Fibroblast of lung (primary cell): ENCODE results near the gene CES5A. TPM values are rescaled to one million over a fixed set of nuclear protein-coding genes. Genes with fewer than 3 reads are reported as not detected.

Source experiments
- DNase-seq, 2 donors: peaks; one replicate each; pipeline versions ENCODE4 v3.0.0 to v3.0.0-alpha.2; 2010; ENCODE audit warnings: low read depth in 2 of 2
- H2AFZ ChIP-seq: 2 replicates; pipeline ENCODE4 v1.5.1; 2012; ENCODE audit warnings: low read length, control low read depth, inconsistent platforms
- H3K27ac ChIP-seq: 2 replicates; pipeline ENCODE4 v1.5.1; 2011; ENCODE audit warnings: low read length, control low read depth; ENCODE audit not compliant: insufficient read depth
- H3K27me3 ChIP-seq: 2 replicates; pipeline ENCODE4 v1.5.1; 2011; ENCODE audit warnings: mild to moderate bottlenecking, low read length; ENCODE audit not compliant: control insufficient read depth, insufficient read depth
- H3K36me3 ChIP-seq: 2 replicates; pipeline ENCODE4 v1.5.1; 2011; ENCODE audit warnings: low read length; ENCODE audit not compliant: control insufficient read depth, insufficient read depth
- H3K4me1 ChIP-seq: 2 replicates; pipeline ENCODE4 v1.5.1; 2011; ENCODE audit warnings: low read length; ENCODE audit not compliant: control insufficient read depth, insufficient read depth; ENCODE audit errors: extremely low read depth
- H3K4me2 ChIP-seq: 2 replicates; pipeline ENCODE4 v1.5.1; 2011; ENCODE audit warnings: low read length, control low read depth; ENCODE audit not compliant: insufficient read depth; ENCODE audit errors: extremely low read depth
- H3K4me3 ChIP-seq, 4 experiments: fragments of 200-600 bp in 1 of 4; sonication (generic) in 1 of 4; replicated peaks in 1 of 4; 2 replicates each; pipeline ENCODE4 v1.5.1; 2011 to 2016; ENCODE audit warnings: low read length in 4 of 4, low read depth in 3 of 4, mild to moderate bottlenecking in 3 of 4, control low read depth in 2 of 4, inconsistent platforms in 1 of 4, mixed read lengths in 1 of 4; ENCODE audit not compliant: insufficient read depth in 1 of 4; ENCODE audit errors: control extremely low read depth in 1 of 4
- H3K79me2 ChIP-seq: 2 replicates; pipeline ENCODE4 v1.5.1; 2012; ENCODE audit warnings: mild to moderate bottlenecking, low read length, inconsistent platforms; ENCODE audit not compliant: control insufficient read depth, insufficient read depth
- H3K9ac ChIP-seq: 2 replicates; pipeline ENCODE4 v1.5.1; 2011; ENCODE audit warnings: mild to moderate bottlenecking, low read length, control low read depth; ENCODE audit not compliant: insufficient read depth
- H3K9me3 ChIP-seq: 2 replicates; pipeline ENCODE4 v1.5.1; 2012; ENCODE audit warnings: low read depth, low read length; ENCODE audit not compliant: control insufficient read depth, insufficient read depth
- H4K20me1 ChIP-seq: 2 replicates; pipeline ENCODE4 v1.5.1; 2011; ENCODE audit warnings: low read length; ENCODE audit not compliant: control insufficient read depth, insufficient read depth; ENCODE audit errors: extremely low read depth
- EZH2 ChIP-seq: IDR thresholded peaks from 2 replicates; pipeline ENCODE4 v1.5.1; 2012; ENCODE audit warnings: low read length, control low read depth, mild to moderate bottlenecking; ENCODE audit errors: missing control alignments
- polyA plus RNA-seq, 2 donors: library from polyadenylated mRNA; depleted of rRNA in 1 of 2; stranded (reverse) in 1 of 2; unstranded in 1 of 2; fragments of >200 nt; gene quantifications; 2 replicates each; pipeline ENCODE4 v1.2.1, GENCODE V29; 2011 to 2012; ENCODE audit warnings: missing spikeins in 1 of 2
- total RNA-seq: library from RNA; depleted of rRNA; stranded (reverse); fragments of >200 nt; gene quantifications from 2 replicates; pipeline ENCODE4 v1.2.1, GENCODE V29; 2014
- TF ChIP-seq, protein P1 (sequence below), 2 donors: IDR thresholded peaks in 1 of 2; conservative IDR thresholded peaks in 1 of 2; 1 replicate in 1 of 2; 2 replicates in 1 of 2; pipeline ENCODE4 v1.5.1; 2011 to 2012; ENCODE audit warnings: low read length in 2 of 2, control low read depth in 1 of 2, inconsistent platforms in 1 of 2, low read depth in 1 of 2, mild to moderate bottlenecking in 1 of 2

CES5A gene
- total and polyA plus RNA-seq, 2 donors (not counting 1 experiment from before 2014, with no cell fraction given): not detected

DNA sequence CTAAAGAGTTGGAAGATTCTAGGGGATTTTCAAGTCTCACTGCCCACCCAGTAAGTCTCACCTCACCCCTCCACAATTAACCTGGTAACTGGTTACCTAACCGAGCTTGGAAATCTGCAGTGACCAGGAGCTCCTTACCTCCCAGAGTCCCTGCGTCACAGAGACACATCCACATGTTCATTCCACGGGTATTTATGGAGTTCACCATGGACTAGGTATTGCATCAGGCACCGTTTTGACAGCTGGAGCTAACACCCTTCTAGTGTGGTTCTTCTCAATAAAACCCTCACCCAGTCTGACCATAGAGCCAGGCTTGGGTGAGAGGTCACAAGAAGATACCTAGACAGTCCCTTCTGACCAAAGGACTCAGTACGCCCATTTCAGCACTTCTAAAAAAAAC lies 2.1 kb downstream of the CES5A start:
- H3K36me3 ChIP-seq: no peaks in the 10 kb centered on the region
- no peaks in the 10 kb centered on the region for H3K79me2 ChIP-seq
- DNase-seq: no peak
- no peak overlapping the region for H3K4me3 ChIP-seq
- no peak overlapping the region for H3K4me2 ChIP-seq
- no peaks in the 10 kb centered on the region for H3K27me3 ChIP-seq
- no peak overlapping the region for H2AFZ ChIP-seq
- H3K9me3 ChIP-seq: no peaks in the 10 kb centered on the region
- H3K9ac ChIP-seq: no peak overlapping the region
- no peak for TF ChIP-seq EZH2
- TF ChIP-seq, protein P1, sequence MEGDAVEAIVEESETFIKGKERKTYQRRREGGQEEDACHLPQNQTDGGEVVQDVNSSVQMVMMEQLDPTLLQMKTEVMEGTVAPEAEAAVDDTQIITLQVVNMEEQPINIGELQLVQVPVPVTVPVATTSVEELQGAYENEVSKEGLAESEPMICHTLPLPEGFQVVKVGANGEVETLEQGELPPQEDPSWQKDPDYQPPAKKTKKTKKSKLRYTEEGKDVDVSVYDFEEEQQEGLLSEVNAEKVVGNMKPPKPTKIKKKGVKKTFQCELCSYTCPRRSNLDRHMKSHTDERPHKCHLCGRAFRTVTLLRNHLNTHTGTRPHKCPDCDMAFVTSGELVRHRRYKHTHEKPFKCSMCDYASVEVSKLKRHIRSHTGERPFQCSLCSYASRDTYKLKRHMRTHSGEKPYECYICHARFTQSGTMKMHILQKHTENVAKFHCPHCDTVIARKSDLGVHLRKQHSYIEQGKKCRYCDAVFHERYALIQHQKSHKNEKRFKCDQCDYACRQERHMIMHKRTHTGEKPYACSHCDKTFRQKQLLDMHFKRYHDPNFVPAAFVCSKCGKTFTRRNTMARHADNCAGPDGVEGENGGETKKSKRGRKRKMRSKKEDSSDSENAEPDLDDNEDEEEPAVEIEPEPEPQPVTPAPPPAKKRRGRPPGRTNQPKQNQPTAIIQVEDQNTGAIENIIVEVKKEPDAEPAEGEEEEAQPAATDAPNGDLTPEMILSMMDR (conservative IDR thresholded peaks at IDR 0.05 in 1 of 2, IDR thresholded peaks at IDR 0.05 in 1 of 2; ENCODE audit: low read depth in 1 of 2, low read length in 2 of 2): no peak
- no peaks in the 10 kb centered on the region for H3K4me1 ChIP-seq
- no peaks in the 10 kb centered on the region for H4K20me1 ChIP-seq
- H3K27ac ChIP-seq: no peak overlapping the region

DNA sequence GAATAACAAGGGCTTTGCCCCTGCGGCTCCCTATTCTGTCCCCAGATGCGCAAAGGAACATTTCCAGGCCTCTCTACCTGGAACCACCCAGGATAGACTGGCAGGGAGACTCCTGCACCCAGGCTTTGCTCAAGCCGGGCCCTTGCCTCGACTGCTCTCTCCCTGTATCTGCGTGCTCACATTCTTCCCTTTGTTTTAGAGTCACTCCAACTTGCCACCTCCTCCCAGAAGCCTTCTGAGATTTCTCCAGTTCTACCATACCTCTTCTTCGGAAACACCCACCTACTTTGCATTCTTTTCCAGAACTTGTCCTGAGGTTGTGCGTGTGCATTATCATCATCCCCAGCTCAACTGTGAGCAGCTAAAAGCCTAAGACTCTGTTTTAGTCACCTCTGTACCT lies 3.0 kb downstream of the CES5A start:
- H3K9me3 ChIP-seq: no peaks in the 10 kb centered on the region
- no peaks in the 10 kb centered on the region for H4K20me1 ChIP-seq
- no peak overlapping the region for H2AFZ ChIP-seq
- H3K27me3 ChIP-seq: no peaks in the 10 kb centered on the region
- no peaks in the 10 kb centered on the region for H3K4me1 ChIP-seq
- H3K79me2 ChIP-seq: no peaks in the 10 kb centered on the region
- no peak overlapping the region for H3K4me3 ChIP-seq
- no peaks in the 10 kb centered on the region for H3K36me3 ChIP-seq
- DNase-seq: no peak
- no peak overlapping the region for H3K27ac ChIP-seq
- no peak overlapping the region for H3K9ac ChIP-seq
- TF ChIP-seq, protein P1 (conservative IDR thresholded peaks at IDR 0.05 in 1 of 2, IDR thresholded peaks at IDR 0.05 in 1 of 2; ENCODE audit: low read depth in 1 of 2, low read length in 2 of 2): no peak
- no peak for TF ChIP-seq EZH2
- no peak overlapping the region for H3K4me2 ChIP-seq

DNA sequence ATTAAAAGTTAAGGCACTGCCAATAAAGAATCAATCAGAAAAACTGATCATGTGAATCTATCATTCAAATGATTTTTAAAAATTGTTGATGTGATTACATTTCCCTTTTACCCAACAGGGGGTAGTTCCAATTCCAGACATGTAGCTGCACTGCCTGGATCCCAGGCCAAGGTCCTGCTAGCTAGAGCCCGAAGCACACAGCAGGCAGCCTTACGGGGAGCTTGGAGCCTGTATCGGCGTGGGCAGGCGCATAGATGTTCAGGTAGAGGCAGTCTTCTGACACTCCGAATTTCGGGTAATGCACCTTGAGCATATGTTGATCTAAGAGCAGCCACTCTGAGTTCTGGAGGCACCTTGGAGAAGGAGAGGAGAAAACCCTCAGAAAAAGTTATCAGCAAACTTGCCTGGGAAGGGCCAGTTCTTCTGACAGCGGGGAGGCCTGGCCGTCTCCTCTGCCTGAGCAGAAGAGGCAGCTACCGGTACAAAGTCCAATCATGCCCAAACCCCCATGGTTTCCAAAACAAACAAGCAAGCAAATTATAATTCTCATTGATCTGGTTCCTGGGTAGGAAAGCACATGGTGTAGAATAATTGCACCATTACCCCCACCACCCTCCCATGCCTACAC lies 3.6 kb downstream of the CES5A start:
- H2AFZ ChIP-seq: no peak overlapping the region
- H3K4me1 ChIP-seq: no peaks in the 10 kb centered on the region
- DNase-seq: no peak
- no peaks in the 10 kb centered on the region for H4K20me1 ChIP-seq
- H3K4me2 ChIP-seq: no peak overlapping the region
- TF ChIP-seq, protein P1 (conservative IDR thresholded peaks at IDR 0.05 in 1 of 2, IDR thresholded peaks at IDR 0.05 in 1 of 2; ENCODE audit: low read depth in 1 of 2, low read length in 2 of 2): no peak
- no peak for TF ChIP-seq EZH2
- no peak overlapping the region for H3K27ac ChIP-seq
- no peaks in the 10 kb centered on the region for H3K9me3 ChIP-seq
- no peak overlapping the region for H3K4me3 ChIP-seq
- H3K36me3 ChIP-seq: no peaks in the 10 kb centered on the region
- no peaks in the 10 kb centered on the region for H3K79me2 ChIP-seq
- H3K9ac ChIP-seq: no peak overlapping the region
- H3K27me3 ChIP-seq: no peaks in the 10 kb centered on the region
